Head of caudate nucleus (tissue), 42 donors: ENCODE data around the gene CYP46A1.
A peak's percentile ranks its signal among the peaks of the same experiment; 100 is the strongest.

ENCODE experiments used
- DNase-seq, 42 donors: peaks; one replicate each; pipeline versions ENCODE4 v3.0.0 to v3.0.0-alpha.2; 2020 to 2021; ENCODE audit warnings: mixed read lengths in 7 of 42
- intact Hi-C: fragments of 100-400 bp; cut with DNase I; formaldehyde crosslinking; loops from one replicate; pipeline ENCODE4 v1.15.0; 2022

Gene CYP46A1

GRCh38 chr14:99732436-99733210, 48.5 kb downstream of the CYP46A1 start:
- intact Hi-C loops = loop anchor here (2.0 to 5.0 kb wide), 2 partner anchors 65 to 150 kb away; no protein-coding TSS in a partner anchor
- peak in 15 of 42 donors; percentile 4 to 53 (median 22) for DNase-seq

- DNase-seq = no peak
- intact Hi-C loops = loop anchor here (2.0 to 5.0 kb wide), 2 partner anchors 64 to 150 kb away; no protein-coding TSS in a partner anchor
These were observed 49.1 kb downstream of the CYP46A1 start for GRCh38 chr14:99733211-99733539.

GRCh38 chr14:99733540-99734405, 49.7 kb downstream of the CYP46A1 start:
- intact Hi-C loops = loop anchor here (2.0 to 5.0 kb wide), 2 partner anchors 64 to 149 kb away; no protein-coding TSS in a partner anchor
- DNase-seq = peak in 24 of 42 donors; percentile 1 to 63 (median 48)

GRCh38 chr14:99734406-99735051, 50.4 kb downstream of the CYP46A1 start:
- peak in 4 of 42 donors; percentile 14 to 39 (median 26) for DNase-seq
- intact Hi-C loops = loop anchor here (5.0 kb wide), 1 partner anchor 63 kb away; no protein-coding TSS in a partner anchor

- intact Hi-C loops = no loop called here
- DNase-seq = peak in 1 of 42 donors; percentile 10
These were observed 51.4 kb downstream of the CYP46A1 start for GRCh38 chr14:99735189-99736135.

GRCh38 chr14:99736603-99737371, 52.7 kb downstream of the CYP46A1 start:
- intact Hi-C loops = no loop called here
- DNase-seq = no peak

- intact Hi-C loops = no loop called here
- DNase-seq = peak in 29 of 42 donors; percentile 34 to 72 (median 52)
These were observed 53.4 kb downstream of the CYP46A1 start for GRCh38 chr14:99737451-99737951.

- no peak for DNase-seq
- intact Hi-C loops = no loop called here
These were observed 54.0 kb downstream of the CYP46A1 start for GRCh38 chr14:99737956-99738667.

GRCh38 chr14:99740411-99740810, 56.3 kb downstream of the CYP46A1 start:
- intact Hi-C loops = no loop called here

GRCh38 chr14:99741227-99741976, 57.3 kb downstream of the CYP46A1 start:
- intact Hi-C loops = no loop called here
- no peak for DNase-seq

More at GRCh38 chr14:99740411-99740810, 56.3 kb downstream of the CYP46A1 start:
- no peak for DNase-seq

GRCh38 chr14:99742074-99742473, 58.0 kb downstream of the CYP46A1 start:
- intact Hi-C loops = no loop called here
- no peak for DNase-seq

- no peak for DNase-seq
- intact Hi-C loops = no loop called here
These were observed 58.7 kb downstream of the CYP46A1 start for GRCh38 chr14:99742509-99743487.

- intact Hi-C loops = no loop called here
- DNase-seq = no peak
These were observed 60.2 kb downstream of the CYP46A1 start for GRCh38 chr14:99744199-99744872.

GRCh38 chr14:99744873-99745224, 60.8 kb downstream of the CYP46A1 start:
- intact Hi-C loops = no loop called here
- no peak for DNase-seq
